Activated CD8-positive, alpha-beta T cell treated with anti-CD3 and anti-CD28 coated beads, Interleukin-2, amount 10 ng/mL, durations not matched to agents 7 days and 5 days (primary cell): Measurements from ENCODE around the gene MN1. TPM values are rescaled to one million over a fixed set of nuclear protein-coding genes. Genes with fewer than 3 reads are reported as not detected.

Source experiments
- ATAC-seq: fragments of 150-1000 bp; cut with Tn5 transposase; one replicate; pipeline ENCODE4 v1.10.0; 2021; ENCODE audit warnings: moderate library complexity
- CTCF ChIA-PET: fragments of 350-600 bp; sonication (Branson Sonifier 250); formaldehyde crosslinking; loops from one replicate; lab custom pipeline; 2021; ENCODE audit warnings: antibody characterized with exemption; lab: Charles Lee
- POLR2A ChIA-PET: fragments of 350-600 bp; sonication (Branson Sonifier 250); formaldehyde crosslinking; loops from one replicate; lab custom pipeline; 2021; ENCODE audit warnings: antibody characterized with exemption; lab: Charles Lee
- DNase-seq: peaks from one replicate; pipeline ENCODE4 v3.0.0-alpha.2; 2020
- H3K27ac Mint-ChIP-seq: one replicate; pipeline ENCODE4 v1.8.0; 2021; ENCODE audit warnings: mild to moderate bottlenecking, mixed read lengths
- H3K27me3 Mint-ChIP-seq: one replicate; pipeline ENCODE4 v1.8.0; 2021; ENCODE audit warnings: low read depth, mixed read lengths
- H3K36me3 Mint-ChIP-seq: one replicate; pipeline ENCODE4 v1.8.0; 2021; ENCODE audit warnings: low read depth, mixed read lengths
- H3K4me1 Mint-ChIP-seq: one replicate; pipeline ENCODE4 v1.8.0; 2021; ENCODE audit warnings: low read depth, mixed read lengths
- H3K4me3 Mint-ChIP-seq: one replicate; pipeline ENCODE4 v1.8.0; 2021; ENCODE audit warnings: mild to moderate bottlenecking, mixed read lengths
- H3K9me3 Mint-ChIP-seq: one replicate; pipeline ENCODE4 v1.8.0; 2022; ENCODE audit warnings: mixed read lengths; ENCODE audit not compliant: insufficient read depth
- total RNA-seq, 2 experiments: library from RNA; stranded (reverse); gene quantifications; one replicate each; pipeline ENCODE4 v1.2.3, GENCODE V29; 2021

The MN1 gene
- total RNA-seq, 2 experiments from 2014 or later = 0.11 to 0.13 TPM

DNA sequence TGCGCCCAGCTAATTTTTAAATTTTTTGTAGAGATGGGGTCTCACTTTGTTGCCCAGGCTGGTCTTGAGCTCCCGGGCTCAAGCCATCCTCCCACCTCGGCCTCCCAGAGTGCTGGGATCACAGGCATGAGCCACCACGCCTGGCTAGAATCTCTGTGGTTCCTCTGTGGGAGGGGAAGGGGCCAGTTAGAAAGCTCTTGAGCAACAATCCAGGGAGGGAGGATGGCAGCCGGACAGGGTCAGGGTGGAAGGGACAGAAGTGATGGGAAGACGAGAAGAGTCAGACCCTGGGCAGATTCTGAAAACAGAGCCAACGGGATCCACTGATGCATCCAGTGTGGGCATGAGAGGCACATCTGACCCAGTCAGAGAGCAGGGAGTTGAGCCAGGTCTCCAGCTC lies 38.9 kb upstream of the MN1 start:
- POLR2A ChIA-PET = no interaction called here
- CTCF ChIA-PET = no interaction called here

DNA sequence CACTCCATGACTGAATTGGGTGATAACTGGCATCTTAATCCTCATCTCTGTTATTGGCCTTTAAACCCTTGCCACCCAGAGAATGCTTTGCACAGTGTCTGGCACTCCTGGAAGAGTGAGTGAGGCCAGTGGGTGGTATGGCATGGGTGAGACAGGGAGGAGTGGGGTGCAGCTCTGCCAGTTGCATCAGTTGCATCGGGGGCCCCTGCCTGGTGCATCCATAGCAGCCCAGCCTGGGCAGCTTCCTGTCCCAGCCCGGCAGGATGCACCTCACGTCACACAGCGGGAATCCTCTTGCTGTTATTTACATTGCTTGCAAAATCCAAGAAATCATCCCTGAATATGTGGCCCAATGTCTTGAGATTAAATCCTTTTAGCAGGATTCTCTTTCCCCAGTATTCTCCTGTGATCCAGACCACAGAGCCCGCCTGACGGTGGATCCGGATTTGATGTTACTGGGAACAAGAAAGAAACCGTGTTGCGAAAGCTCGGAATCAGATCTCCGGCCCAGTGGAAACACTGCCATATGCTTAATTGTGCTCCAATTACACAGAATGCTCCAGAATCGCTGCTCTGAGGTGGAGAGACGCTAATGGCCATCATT lies 37.6 kb upstream of the MN1 start:
- Mint-ChIP-seq H3K4me1 (no peaks in the 10 kb centered on the region), H3K27me3 (no peaks in the 10 kb centered on the region), H3K27ac (no peak overlapping the region), H3K4me3 (no peak overlapping the region), H3K36me3 (peaks cover 5% of the 10 kb centered on the region), H3K9me3 (no peaks in the 10 kb centered on the region)
- DNase-seq (no peak), ATAC-seq (no peak)
- POLR2A ChIA-PET = no interaction called here
- CTCF ChIA-PET = interaction anchor here (1.0 kb wide), 1 partner anchor 9 kb away, joined by 4 read pairs; no protein-coding TSS in a partner anchor

More for the DNA sequence above, 38.9 kb upstream of the MN1 start:
- H3K27ac Mint-ChIP-seq = no peak overlapping the region
- H3K27me3 Mint-ChIP-seq = no peaks in the 10 kb centered on the region
- no peaks in the 10 kb centered on the region for H3K9me3 Mint-ChIP-seq
- H3K36me3 Mint-ChIP-seq = peaks cover 5% of the 10 kb centered on the region
- no peak for ATAC-seq
- DNase-seq = no peak
- H3K4me1 Mint-ChIP-seq = no peaks in the 10 kb centered on the region
- no peak overlapping the region for H3K4me3 Mint-ChIP-seq

DNA sequence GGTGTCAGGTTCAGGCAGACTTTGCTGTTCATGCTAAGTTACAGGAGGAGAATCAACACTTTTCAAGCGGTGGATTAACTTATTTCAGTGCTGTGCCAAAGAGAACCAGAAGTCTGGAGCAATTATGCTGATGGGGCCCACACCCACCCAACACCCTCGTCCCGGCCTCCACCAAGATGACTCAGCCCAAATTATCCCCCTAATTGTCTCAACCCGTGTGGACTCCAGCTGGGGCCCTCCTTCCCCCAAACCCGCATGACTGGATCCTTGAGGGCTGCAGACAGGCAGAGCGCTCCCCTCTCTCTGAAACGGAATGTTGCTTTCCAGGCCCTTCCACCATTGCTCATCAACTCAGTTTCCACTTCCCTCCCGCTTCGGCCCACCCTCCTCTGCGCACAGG lies 34.6 kb upstream of the MN1 start:
- H3K4me3 Mint-ChIP-seq = no peak overlapping the region
- H3K9me3 Mint-ChIP-seq = no peaks in the 10 kb centered on the region
- no peak overlapping the region for H3K27ac Mint-ChIP-seq
- peaks cover 5% of the 10 kb centered on the region for H3K36me3 Mint-ChIP-seq
- DNase-seq = no peak
- no peaks in the 10 kb centered on the region for H3K27me3 Mint-ChIP-seq
- no peak for ATAC-seq
- peaks cover 16% of the 10 kb centered on the region for H3K4me1 Mint-ChIP-seq
- CTCF ChIA-PET = interaction anchor here (1.0 kb wide), 1 partner anchor 51 kb away, joined by 3 read pairs; no protein-coding TSS in a partner anchor
- POLR2A ChIA-PET = no interaction called here

DNA sequence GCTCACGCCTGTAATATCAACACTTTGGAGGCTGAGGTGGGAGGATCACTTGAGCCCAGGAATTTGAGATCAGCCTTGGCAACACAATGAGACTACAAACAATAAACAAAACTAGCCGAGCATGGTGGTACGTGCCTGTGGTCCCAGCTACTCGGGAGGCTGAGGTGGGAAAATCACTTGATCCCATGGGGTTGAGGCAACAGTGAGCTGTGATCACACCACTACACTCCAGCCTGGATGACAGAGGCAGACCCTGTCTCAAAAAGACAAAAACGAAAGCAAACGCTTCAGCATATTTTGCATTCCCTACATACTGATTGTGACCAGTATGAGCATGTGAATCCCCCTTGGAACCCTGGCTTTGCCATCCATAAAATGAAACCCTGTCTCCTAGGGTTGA lies 33.9 kb upstream of the MN1 start:
- no peaks in the 10 kb centered on the region for H3K9me3 Mint-ChIP-seq

DNA sequence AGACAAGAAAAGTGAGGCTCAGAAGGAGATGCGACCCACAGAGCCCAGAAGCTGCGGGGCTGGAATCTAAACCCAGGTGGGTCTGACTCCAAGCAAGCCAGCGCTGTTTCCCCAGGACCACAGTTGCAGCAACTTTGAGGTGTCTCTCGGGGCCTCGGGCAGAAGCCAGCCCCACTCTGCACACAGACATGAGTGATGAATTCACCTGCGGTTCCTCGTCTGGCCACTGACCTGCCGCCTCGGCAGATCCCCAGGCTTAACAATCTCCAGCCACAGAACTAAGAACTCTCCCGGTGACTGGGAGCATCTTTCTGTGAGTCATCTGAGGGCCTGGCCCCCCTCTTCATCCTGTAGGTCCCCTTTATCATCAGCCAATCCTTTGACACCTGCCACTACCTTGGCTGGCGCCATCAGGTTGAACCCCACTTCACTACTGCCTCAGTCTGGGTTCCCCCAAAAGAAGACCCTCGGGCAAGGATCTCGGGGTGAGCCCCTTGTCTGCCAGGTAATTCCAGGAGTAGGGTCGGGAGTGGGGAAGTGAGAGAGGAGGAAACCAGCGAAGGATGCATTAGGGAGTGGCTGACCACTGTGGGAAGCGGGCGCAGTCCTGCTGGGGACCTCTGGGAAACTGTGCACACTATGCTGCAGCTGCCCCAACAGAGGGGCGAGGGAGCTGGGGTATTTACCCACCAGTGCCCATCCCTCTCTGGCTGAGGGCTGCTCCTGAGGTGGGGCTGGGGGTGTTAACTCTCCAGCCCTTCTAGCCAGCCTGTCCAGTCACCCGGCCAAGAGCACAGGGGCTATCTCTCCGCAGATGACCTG lies 33.0 kb upstream of the MN1 start:
- peaks cover 19% of the 10 kb centered on the region for H3K4me1 Mint-ChIP-seq
- DNase-seq = no peak
- POLR2A ChIA-PET = no interaction called here
- no peaks in the 10 kb centered on the region for H3K9me3 Mint-ChIP-seq
- CTCF ChIA-PET = no interaction called here
- no peak for ATAC-seq
- no peaks in the 10 kb centered on the region for H3K27me3 Mint-ChIP-seq
- no peak overlapping the region for H3K4me3 Mint-ChIP-seq
- no peak overlapping the region for H3K27ac Mint-ChIP-seq
- peaks cover 5% of the 10 kb centered on the region for H3K36me3 Mint-ChIP-seq

More for the DNA sequence above, 33.9 kb upstream of the MN1 start:
- Mint-ChIP-seq H3K27ac (no peak overlapping the region), H3K4me1 (peaks cover 19% of the 10 kb centered on the region), H3K27me3 (no peaks in the 10 kb centered on the region), H3K36me3 (peaks cover 5% of the 10 kb centered on the region), H3K4me3 (no peak overlapping the region)
- CTCF ChIA-PET = no interaction called here
- no peak for ATAC-seq
- no peak for DNase-seq
- POLR2A ChIA-PET = no interaction called here

DNA sequence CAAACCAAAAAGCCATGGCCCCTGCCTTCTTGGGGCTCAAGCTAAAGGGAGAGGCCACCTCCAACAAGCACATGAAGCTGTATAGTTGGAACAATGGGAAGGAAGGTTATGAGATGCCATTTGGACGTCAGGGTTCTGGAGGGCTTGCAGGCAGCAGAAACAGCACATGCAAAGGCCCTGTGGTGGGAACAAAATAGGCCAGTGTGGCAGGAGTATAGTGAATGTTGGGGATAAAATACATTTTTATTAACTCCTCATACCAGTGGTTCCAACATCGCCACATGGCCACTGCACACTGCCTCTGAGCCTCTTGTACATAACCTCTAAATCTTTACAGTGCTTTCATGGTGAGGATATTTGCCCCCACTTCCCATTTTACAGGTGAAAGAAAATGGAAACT lies 32.2 kb upstream of the MN1 start:
- peaks cover 5% of the 10 kb centered on the region for H3K36me3 Mint-ChIP-seq
- ATAC-seq (no peak), DNase-seq (no peak)
- peaks cover 19% of the 10 kb centered on the region for H3K4me1 Mint-ChIP-seq
- POLR2A ChIA-PET = no interaction called here
- H3K27ac Mint-ChIP-seq = no peak overlapping the region
- no peaks in the 10 kb centered on the region for H3K27me3 Mint-ChIP-seq
- H3K9me3 Mint-ChIP-seq = no peaks in the 10 kb centered on the region
- CTCF ChIA-PET = no interaction called here
- no peak overlapping the region for H3K4me3 Mint-ChIP-seq

DNA sequence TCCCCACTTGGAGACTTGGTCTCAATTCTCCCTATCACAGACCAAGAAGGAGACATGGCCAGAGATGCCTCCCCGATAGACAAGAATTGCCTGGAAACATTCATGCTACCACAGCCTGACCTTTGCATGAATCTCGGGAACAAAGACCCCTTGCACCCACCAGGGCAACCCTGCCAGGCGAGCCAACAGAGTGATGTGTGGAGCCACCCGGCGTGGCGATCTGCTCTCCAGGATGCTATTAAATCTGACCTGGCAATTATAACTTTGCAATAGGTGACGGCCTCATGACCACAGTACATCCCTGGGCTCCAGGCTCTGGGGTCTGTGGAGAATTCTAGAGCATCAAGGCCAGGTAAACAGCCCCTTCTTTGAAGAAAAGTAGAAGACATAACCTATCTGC lies 31.1 kb upstream of the MN1 start:
- peaks cover 2% of the 10 kb centered on the region for H3K36me3 Mint-ChIP-seq
- ChIA-PET CTCF (interaction anchor here (0.6 to 1.2 kb wide), 3 partner anchors 458 to 1154 kb away, joined by 3 read pairs; no protein-coding TSS in a partner anchor), POLR2A (interaction anchor here (1.0 kb wide), 1 partner anchor 112 kb away, joined by 3 read pairs; no protein-coding TSS in a partner anchor)
- H3K27ac Mint-ChIP-seq = peak overlapping the region; percentile 84
- H3K4me1 Mint-ChIP-seq = peaks cover 19% of the 10 kb centered on the region
- no peaks in the 10 kb centered on the region for H3K9me3 Mint-ChIP-seq
- H3K27me3 Mint-ChIP-seq = no peaks in the 10 kb centered on the region
- H3K4me3 Mint-ChIP-seq = peak overlapping the region; percentile 18
- DNase-seq (no peak), ATAC-seq (no peak)

DNA sequence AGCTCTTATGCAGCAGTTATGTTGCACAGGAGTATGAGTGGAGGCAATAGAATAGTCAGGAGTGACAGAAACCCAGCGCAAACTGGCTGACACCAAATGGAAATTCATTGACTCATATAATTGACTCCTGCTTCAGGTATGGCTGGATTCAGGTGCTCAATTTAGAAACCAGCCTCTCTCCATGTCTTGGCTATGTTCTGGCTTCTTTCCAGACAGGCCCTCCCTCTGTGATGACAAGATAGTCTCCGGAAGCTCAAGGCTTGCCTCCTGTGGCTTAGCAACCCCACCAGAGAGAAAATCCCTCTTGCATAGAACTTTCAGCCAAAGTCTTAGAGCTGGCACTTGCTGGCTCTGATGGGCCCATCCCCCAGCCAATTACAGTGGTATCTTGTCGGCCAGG lies 28.1 kb upstream of the MN1 start:
- ChIA-PET CTCF (interaction anchor here (1.1 kb wide), 1 partner anchor 10 kb away, joined by 4 read pairs; no protein-coding TSS in a partner anchor), POLR2A (interaction anchor here (0.5 kb wide), 1 partner anchor 1007 kb away, joined by 5 read pairs; no protein-coding TSS in a partner anchor)
- no peaks in the 10 kb centered on the region for H3K36me3 Mint-ChIP-seq
- no peak overlapping the region for H3K27ac Mint-ChIP-seq
- H3K4me3 Mint-ChIP-seq = no peak overlapping the region
- H3K27me3 Mint-ChIP-seq = no peaks in the 10 kb centered on the region
- peaks cover 19% of the 10 kb centered on the region for H3K4me1 Mint-ChIP-seq
- no peak for ATAC-seq
- no peak for DNase-seq
- no peaks in the 10 kb centered on the region for H3K9me3 Mint-ChIP-seq

DNA sequence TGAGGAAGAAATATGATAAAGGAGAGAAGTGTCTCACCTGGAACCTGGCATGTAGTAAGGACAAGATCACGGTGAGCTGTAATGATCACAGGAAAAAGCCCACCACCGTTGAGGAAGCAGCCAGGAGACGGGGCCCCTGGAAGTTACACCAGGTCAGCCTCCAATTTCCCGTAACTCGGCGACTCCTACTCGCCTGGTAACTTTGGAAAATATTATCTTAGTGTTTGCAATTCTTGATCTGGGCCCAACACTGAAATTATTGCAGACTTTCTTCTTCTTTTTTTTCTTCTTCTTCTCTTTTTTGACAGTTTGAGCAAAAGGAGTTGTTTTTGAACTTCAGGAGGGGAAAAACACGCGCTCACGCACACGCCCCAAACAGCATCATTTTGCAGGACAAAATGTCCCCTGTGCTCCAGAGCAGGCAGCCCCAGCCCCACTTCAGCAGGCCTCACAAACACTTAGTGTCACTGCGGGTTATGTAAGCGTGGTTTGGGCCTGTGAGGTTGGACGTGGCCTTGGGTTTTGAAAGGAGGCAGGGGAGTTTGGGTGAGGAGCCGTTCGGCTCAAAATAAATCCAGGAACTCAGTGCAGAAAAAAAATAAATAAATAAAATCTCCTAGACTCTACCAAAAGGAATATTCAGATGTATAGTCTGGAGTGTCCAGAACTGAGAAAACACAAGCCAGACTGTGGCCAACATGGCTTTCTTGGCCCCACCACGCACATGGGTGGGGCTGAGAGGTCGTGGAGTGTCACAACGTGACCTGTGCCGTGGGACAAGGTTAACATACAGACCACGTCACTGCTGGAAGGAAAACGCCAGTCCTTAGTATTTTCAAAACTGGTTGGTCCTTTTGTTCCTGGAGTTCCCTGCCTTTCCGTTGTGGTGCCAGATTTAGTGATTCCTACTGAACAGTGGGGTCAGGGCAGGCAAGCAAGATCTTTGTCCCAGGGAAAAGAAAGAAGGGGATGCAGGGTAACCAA lies 26.3 kb upstream of the MN1 start:
- Mint-ChIP-seq H3K9me3 (no peaks in the 10 kb centered on the region), H3K4me1 (peaks cover 19% of the 10 kb centered on the region), H3K4me3 (no peak overlapping the region), H3K36me3 (no peaks in the 10 kb centered on the region), H3K27ac (no peak overlapping the region), H3K27me3 (no peaks in the 10 kb centered on the region)
- DNase-seq (no peak), ATAC-seq (no peak)
- CTCF ChIA-PET = no interaction called here
- POLR2A ChIA-PET = no interaction called here

DNA sequence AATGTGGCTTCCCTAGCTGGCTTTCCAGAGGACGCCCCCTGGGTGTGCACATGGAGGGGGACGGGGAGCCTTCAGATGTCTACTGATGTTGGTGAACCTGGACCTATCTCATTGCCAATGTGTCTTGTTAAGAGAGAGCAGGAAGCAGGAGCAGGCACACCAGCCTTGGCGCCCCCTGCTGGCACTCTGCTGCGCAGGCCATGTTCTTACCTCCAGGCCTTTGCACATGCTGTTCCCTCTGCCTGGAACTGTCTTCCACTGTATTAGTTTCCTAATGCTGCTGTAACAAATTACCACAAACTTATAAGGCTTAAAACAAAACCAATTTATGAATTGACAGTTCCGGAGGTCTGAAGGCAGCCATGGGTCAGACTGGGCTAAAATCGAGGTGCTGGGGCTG lies 23.6 kb upstream of the MN1 start:
- H3K4me3 Mint-ChIP-seq = no peak overlapping the region
- ChIA-PET POLR2A (no interaction called here), CTCF (no interaction called here)
- H3K27me3 Mint-ChIP-seq = no peaks in the 10 kb centered on the region
- no peaks in the 10 kb centered on the region for H3K9me3 Mint-ChIP-seq
- no peak for ATAC-seq
- no peak overlapping the region for H3K27ac Mint-ChIP-seq
- H3K36me3 Mint-ChIP-seq = no peaks in the 10 kb centered on the region
- no peaks in the 10 kb centered on the region for H3K4me1 Mint-ChIP-seq
- DNase-seq = peak; percentile 39

DNA sequence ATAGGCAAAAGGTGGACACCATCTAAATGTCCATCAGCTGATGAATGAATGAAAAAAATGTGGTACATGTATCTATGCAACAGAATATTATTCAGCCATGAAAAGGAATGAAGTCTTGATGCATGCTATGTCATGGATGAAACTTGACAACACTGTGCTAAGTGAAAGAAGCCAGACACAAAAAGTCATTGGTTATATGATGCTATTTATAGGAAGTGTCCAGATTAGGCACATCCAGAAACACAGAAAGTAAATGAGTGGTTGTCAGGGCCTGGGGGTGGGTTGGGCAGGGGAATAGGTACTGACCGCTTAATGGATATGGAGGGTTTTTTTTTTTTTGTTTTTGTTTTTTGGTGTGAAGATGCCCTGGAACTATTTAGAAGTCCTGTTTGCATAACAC lies 21.7 kb upstream of the MN1 start:
- CTCF ChIA-PET = no interaction called here
- no peaks in the 10 kb centered on the region for H3K27me3 Mint-ChIP-seq
- H3K4me1 Mint-ChIP-seq = no peaks in the 10 kb centered on the region
- DNase-seq (no peak), ATAC-seq (no peak)
- H3K9me3 Mint-ChIP-seq = no peaks in the 10 kb centered on the region
- no peak overlapping the region for H3K27ac Mint-ChIP-seq
- no peaks in the 10 kb centered on the region for H3K36me3 Mint-ChIP-seq
- POLR2A ChIA-PET = no interaction called here
- H3K4me3 Mint-ChIP-seq = no peak overlapping the region
